HCT116 (cell line): Measurements from ENCODE around the gene TRMT10B. TPM values are rescaled to one million over a fixed set of nuclear protein-coding genes. Genes with fewer than 3 reads are reported as not detected.

Experiments used
- ATAC-seq: fragments of 200-7000 bp; cut with Tn5 transposase; 2 replicates; pipeline ENCODE4 v1.9.1; 2020; ENCODE audit warnings: mild to moderate bottlenecking, moderate library complexity
- BruUV-seq: library from RNA; stranded (reverse); fragments of 400-500 nt; replicated peaks from 2 replicates; lab custom pipeline; 2021; lab: Mats Ljungman, UMichigan
- CTCF ChIA-PET: fragments of 300-600 bp; sonication (Branson Sonifier 250); formaldehyde crosslinking; loops from one replicate; lab custom pipeline; 2021; ENCODE audit warnings: antibody characterized with exemption; lab: Charles Lee
- POLR2A ChIA-PET: fragments of 300-600, 350-600 bp; sonication (Branson Sonifier 250); formaldehyde crosslinking; loops from one replicate; lab custom pipeline; 2021; ENCODE audit warnings: antibody characterized with exemption; lab: Charles Lee
- RAD21 ChIA-PET, 2 experiments: fragments of 300-600 bp; sonication (Branson Sonifier 250); formaldehyde crosslinking; loops; one replicate each; lab custom pipeline; 2023; ENCODE audit warnings: low total read pairs in 2 of 2; ENCODE audit not compliant: uncharacterized antibody in 2 of 2, unreplicated experiment in 2 of 2, low non-redundant PET in 1 of 2; lab: Charles Lee
- DNase-seq: peaks from one replicate; pipeline ENCODE4 v3.0.0-alpha.2; 2010; ENCODE audit warnings: low read depth, low spot score
- H2AFZ ChIP-seq: fragments of 200-600 bp; shearing (Covaris generic), sonication (generic); 2 replicates; pipeline ENCODE4 v1.6.1; 2017; ENCODE audit warnings: low read depth, mixed run types, mixed read lengths, antibody characterized with exemption, low read length; ENCODE audit not compliant: poor library complexity, severe bottlenecking
- H3K27ac ChIP-seq: 2 replicates; pipeline ENCODE4 v1.5.1; 2012; ENCODE audit warnings: low read depth, low read length
- H3K27me3 ChIP-seq: fragments of 200-600 bp; sonication (generic); 2 replicates; pipeline ENCODE4 v1.6.1; 2016; ENCODE audit warnings: mixed run types, low read length, mixed read lengths; ENCODE audit not compliant: insufficient read depth
- H3K36me3 ChIP-seq, 2 experiments: fragments of 200-500 bp in 1 of 2; fragments of 200-600 bp in 1 of 2; sonication (Bioruptor generic) in 1 of 2; sonication (generic) in 1 of 2; 2 replicates each; pipeline versions ENCODE4 v1.5.1 to v1.6.1; 2014 to 2016; ENCODE audit warnings: low read length in 2 of 2, inconsistent platforms in 1 of 2, mixed read lengths in 1 of 2, mixed run types in 1 of 2; ENCODE audit not compliant: insufficient read depth in 2 of 2, control insufficient read depth in 1 of 2
- H3K4me1 ChIP-seq, 2 experiments: fragments of 200-600 bp in 1 of 2; sonication (generic) in 1 of 2; 2 replicates each; pipeline versions ENCODE4 v1.5.1 to v1.6.1; 2012 to 2017; ENCODE audit warnings: low read length in 2 of 2, inconsistent platforms in 1 of 2, mild to moderate bottlenecking in 1 of 2, mixed read lengths in 1 of 2, mixed run types in 1 of 2, moderate library complexity in 1 of 2; ENCODE audit not compliant: insufficient read depth in 2 of 2, control insufficient read depth in 1 of 2
- H3K4me2 ChIP-seq: fragments of 200-600 bp; sonication (generic); 2 replicates; pipeline ENCODE4 v1.6.1; 2017; ENCODE audit warnings: mixed run types, low read length, mixed read lengths
- H3K4me3 ChIP-seq, 2 experiments: fragments of 200-600 bp in 1 of 2; sonication (generic) in 1 of 2; replicated peaks in 1 of 2; 2 replicates each; pipeline ENCODE4 v1.5.1; 2011 to 2016; ENCODE audit warnings: low read length in 2 of 2, control low read depth in 1 of 2, low read depth in 1 of 2, mild to moderate bottlenecking in 1 of 2, mixed read lengths in 1 of 2, mixed run types in 1 of 2
- H3K79me2 ChIP-seq: fragments of 200-600 bp; sonication (generic); 2 replicates; pipeline ENCODE4 v1.6.1; 2017; ENCODE audit warnings: mild to moderate bottlenecking, mixed run types, low read length, moderate library complexity, mixed read lengths; ENCODE audit not compliant: insufficient read depth
- H3K9ac ChIP-seq: fragments of 200-600 bp; sonication (generic); 2 replicates; pipeline ENCODE4 v1.6.1; 2016; ENCODE audit warnings: low read length, mixed read lengths
- H3K9me2 ChIP-seq: fragments of 200-600 bp; sonication (generic), shearing (Covaris generic); 2 replicates; pipeline ENCODE4 v1.6.1; 2017; ENCODE audit warnings: mixed run types, mild to moderate bottlenecking, moderate library complexity; ENCODE audit not compliant: insufficient read depth
- H3K9me3 ChIP-seq, 2 experiments: fragments of 200-500 bp in 1 of 2; fragments of 200-600 bp in 1 of 2; sonication (Bioruptor generic) in 1 of 2; sonication (generic) in 1 of 2; 2 replicates each; pipeline ENCODE4 v1.6.1; 2014 to 2017; ENCODE audit warnings: low read length in 2 of 2, mixed read lengths in 2 of 2, inconsistent platforms in 1 of 2, low read depth in 1 of 2, mild to moderate bottlenecking in 1 of 2, mixed run types in 1 of 2, moderate library complexity in 1 of 2; ENCODE audit not compliant: control insufficient read depth in 1 of 2, insufficient read depth in 1 of 2
- H4K20me1 ChIP-seq: fragments of 200-600 bp; sonication (generic), shearing (Covaris generic); 2 replicates; pipeline ENCODE4 v1.6.1; 2017; ENCODE audit warnings: mixed run types, mild to moderate bottlenecking, moderate library complexity; ENCODE audit not compliant: insufficient read depth
- CBX3 ChIP-seq: IDR thresholded peaks from 2 replicates; pipeline ENCODE4 v1.6.1; 2012; ENCODE audit warnings: low read depth
- CEBPB ChIP-seq: IDR thresholded peaks from 2 replicates; pipeline ENCODE4 v1.6.1; 2012; ENCODE audit warnings: low read depth
- CTCF ChIP-seq, 3 experiments: fragments of 200-600 bp in 1 of 3; sonication (generic) in 1 of 3; IDR thresholded peaks in 2 of 3; conservative IDR thresholded peaks in 1 of 3; 2 replicates each; pipeline ENCODE4 v1.5.1; 2012 to 2017; ENCODE audit warnings: low read depth in 2 of 3, low read length in 2 of 3, antibody characterized with exemption in 1 of 3, borderline replicate concordance in 1 of 3, control low read depth in 1 of 3, mild to moderate bottlenecking in 1 of 3, mixed read lengths in 1 of 3, mixed run types in 1 of 3, moderate library complexity in 1 of 3; ENCODE audit not compliant: insufficient read depth in 1 of 3
- JUND ChIP-seq: IDR thresholded peaks from 2 replicates; pipeline ENCODE4 v1.6.1; 2012
- POLR2A ChIP-seq: IDR thresholded peaks from 2 replicates; pipeline ENCODE4 v1.7.0; 2011; ENCODE audit warnings: borderline replicate concordance; ENCODE audit not compliant: insufficient read depth, insufficient read length; ENCODE audit errors: extremely low read depth
- POLR2AphosphoS5 ChIP-seq: IDR thresholded peaks from 2 replicates; pipeline ENCODE4 v1.6.1; 2011; ENCODE audit warnings: mild to moderate bottlenecking, low read depth, low read length, moderate library complexity
- RAD21 ChIP-seq: IDR thresholded peaks from 2 replicates; pipeline ENCODE4 v1.6.1; 2012; ENCODE audit warnings: low read depth, mild to moderate bottlenecking
- SRF ChIP-seq: IDR thresholded peaks from 2 replicates; pipeline ENCODE4 v1.6.1; 2012; ENCODE audit warnings: low read depth
- ZBTB33 ChIP-seq: IDR thresholded peaks from 2 replicates; pipeline ENCODE4 v1.6.1; 2011; ENCODE audit warnings: mild to moderate bottlenecking, low read length, moderate library complexity; ENCODE audit not compliant: insufficient replicate concordance; ENCODE audit errors: extremely low read depth
- intact Hi-C: fragments of 100-400 bp; cut with micrococcal nuclease; formaldehyde crosslinking; loops from 2 replicates; pipeline ENCODE4 v1.10.0; 2022
- total RNA-seq: library from RNA; stranded (reverse); gene quantifications from one replicate; pipeline ENCODE4 v1.2.1, GENCODE V29; 2021; ENCODE audit not compliant: unreplicated experiment
- TF ChIP-seq, protein P1 (sequence below): IDR thresholded peaks from 2 replicates; pipeline ENCODE4 v1.6.1; 2012

Gene TRMT10B
- total RNA-seq, 1 experiment from 2014 or later: 5.5 TPM

DNA sequence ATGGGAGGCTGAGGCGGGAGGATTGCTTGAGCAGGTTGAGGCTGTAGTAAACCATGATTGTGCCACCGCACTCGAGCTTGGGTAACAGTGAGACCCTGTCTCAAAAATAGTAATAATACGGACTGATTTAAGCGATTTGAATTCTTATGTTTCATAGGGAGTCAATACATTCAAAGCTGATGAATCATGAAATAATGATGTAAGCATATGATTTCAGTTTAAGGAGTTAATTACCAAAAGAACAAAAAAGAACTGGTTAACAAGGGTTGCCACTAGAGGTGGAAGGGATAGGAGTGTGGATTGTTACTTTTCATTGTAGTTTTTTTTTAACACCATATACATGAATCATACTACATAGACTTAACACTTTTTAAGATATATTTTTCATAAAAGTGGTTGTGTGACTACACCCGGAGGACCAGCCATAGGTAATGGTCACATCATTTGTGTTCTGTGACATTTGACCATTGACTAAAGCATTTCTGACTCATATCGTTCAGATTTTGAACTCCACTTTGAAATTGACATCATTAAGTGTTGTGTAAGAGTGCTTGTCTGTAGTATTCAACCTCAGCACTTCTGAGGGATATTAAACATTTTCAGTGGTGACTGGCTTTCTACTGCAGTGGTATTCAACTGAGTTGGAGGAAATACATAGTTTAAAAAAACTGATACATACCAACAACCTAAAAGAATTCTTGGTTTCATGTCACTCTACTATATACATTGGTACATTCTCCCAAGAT lies 7.0 kb downstream of the TRMT10B start:
- Histone ChIP-seq H3K27me3 (no peaks in the 10 kb centered on the region), H3K4me3 (no peak overlapping the region), H3K9me2 (no peaks in the 10 kb centered on the region), H3K9ac (no peak overlapping the region), H3K79me2 (0 out of 2 replicates have a peak, but pooled peaks cover 1% of the 10 kb centered on the region), H2AFZ (no peak overlapping the region), H3K4me2 (peak overlapping the region; percentile 22; the same call in 1 of the 2 replicates), H3K9me3 (no peaks in the 10 kb centered on the region), H3K4me1 (peaks cover 0 to 27% of the 10 kb centered on the region in 2 experiments; a peak in 2 of 4 replicates), H4K20me1 (no peaks in the 10 kb centered on the region), H3K27ac (no peak overlapping the region), H3K36me3 (no peaks in the 10 kb centered on the region)
- ChIA-PET CTCF (no interaction called here), POLR2A (no interaction called here), RAD21 (no interaction called here)
- intact Hi-C loops: no loop called here
- BruUV-seq: no TSS peak
- DNase-seq: no peak
- TF ChIP-seq, protein P1, sequence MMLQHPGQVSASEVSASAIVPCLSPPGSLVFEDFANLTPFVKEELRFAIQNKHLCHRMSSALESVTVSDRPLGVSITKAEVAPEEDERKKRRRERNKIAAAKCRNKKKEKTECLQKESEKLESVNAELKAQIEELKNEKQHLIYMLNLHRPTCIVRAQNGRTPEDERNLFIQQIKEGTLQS: no peak
- no peak for TF ChIP-seq SRF
- ATAC-seq: peak; percentile 17; the same call in 1 of the 2 replicates

DNA sequence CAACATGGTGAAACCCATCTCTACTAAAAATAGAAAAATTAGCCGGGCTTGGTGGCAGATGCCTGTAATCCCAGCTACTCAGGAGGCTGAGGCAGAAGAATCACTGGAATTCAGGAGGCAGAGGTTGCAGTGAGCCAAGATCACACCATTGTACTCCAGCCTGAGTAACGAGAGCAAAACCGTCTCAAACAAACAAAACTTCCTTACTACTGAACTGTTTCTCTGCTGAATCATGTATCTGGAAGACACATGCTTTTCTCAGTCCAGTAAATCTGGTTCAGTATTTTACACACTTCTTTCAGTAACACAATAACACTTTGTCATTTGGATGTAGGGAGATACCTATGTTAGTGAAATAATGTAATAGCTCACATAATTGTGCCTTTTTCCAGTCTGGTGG lies 7.9 kb downstream of the TRMT10B start:
- Histone ChIP-seq H3K4me1 (peaks cover 0 to 20% of the 10 kb centered on the region in 2 experiments; a peak in 2 of 4 replicates), H2AFZ (no peak overlapping the region), H3K9me2 (no peaks in the 10 kb centered on the region), H3K4me3 (no peak overlapping the region), H3K9me3 (no peaks in the 10 kb centered on the region), H3K9ac (no peak overlapping the region), H3K27ac (no peak overlapping the region), H3K79me2 (no peaks in the 10 kb centered on the region), H3K36me3 (no peaks in the 10 kb centered on the region), H3K27me3 (no peaks in the 10 kb centered on the region), H3K4me2 (no peak overlapping the region), H4K20me1 (no peaks in the 10 kb centered on the region)
- intact Hi-C loops: no loop called here
- ChIA-PET CTCF (no interaction called here), RAD21 (no interaction called here), POLR2A (no interaction called here)
- BruUV-seq: no TSS peak
- DNase-seq (no peak), ATAC-seq (no peak)
- no peak for TF ChIP-seq JUND
- TF ChIP-seq, protein P1: no peak
- TF ChIP-seq CEBPB: no peak
- TF ChIP-seq POLR2A: no peak
- TF ChIP-seq POLR2AphosphoS5: no peak
- TF ChIP-seq RAD21: no peak
- TF ChIP-seq ZBTB33: no peak
- no peak for TF ChIP-seq CTCF (IDR thresholded peaks at IDR 0.05 in 2 of 3, conservative IDR thresholded peaks at IDR 0.05 in 1 of 3; ENCODE audit: borderline replicate concordance in 1 of 3, insufficient read depth in 1 of 3, low read depth in 2 of 3, low read length in 2 of 3)
- TF ChIP-seq CBX3: no peak
